T follicular helper cell (primary cell): Measurements from ENCODE around the gene SPECC1L.

Experiments used
- DNase-seq: peaks from one replicate; pipeline ENCODE4 v3.0.0-alpha.2; 2020; ENCODE audit warnings: low read depth

SPECC1L gene

GRCh38 chr22:24442352-24442744 is 171.7 kb downstream of the SPECC1L start:
- no peak for DNase-seq

GRCh38 chr22:24443668-24444067 is 173.0 kb downstream of the SPECC1L start:
- DNase-seq: no peak

- no peak for DNase-seq
Measured at GRCh38 chr22:24444251-24444650, 173.6 kb downstream of the SPECC1L start.

GRCh38 chr22:24444729-24445466 is 174.3 kb downstream of the SPECC1L start:
- no peak for DNase-seq

GRCh38 chr22:24445481-24446259 is 175.0 kb downstream of the SPECC1L start:
- no peak for DNase-seq

- no peak for DNase-seq
Measured at GRCh38 chr22:24446260-24446611, 175.6 kb downstream of the SPECC1L start.

GRCh38 chr22:24450610-24451009 is 180.0 kb downstream of the SPECC1L start:
- DNase-seq: no peak

GRCh38 chr22:24451162-24451561 is 180.5 kb downstream of the SPECC1L start:
- DNase-seq: no peak

- no peak for DNase-seq
Measured at GRCh38 chr22:24453853-24454252, 183.2 kb downstream of the SPECC1L start.

GRCh38 chr22:24455039-24455438 is 184.4 kb downstream of the SPECC1L start:
- no peak for DNase-seq

GRCh38 chr22:24455751-24456426 is 185.3 kb downstream of the SPECC1L start:
- DNase-seq: no peak

GRCh38 chr22:24457894-24458420 is 187.3 kb downstream of the SPECC1L start:
- DNase-seq: no peak

- no peak for DNase-seq
Measured at GRCh38 chr22:24459911-24460310, 189.3 kb downstream of the SPECC1L start.

GRCh38 chr22:24460418-24461089 is 189.9 kb downstream of the SPECC1L start:
- DNase-seq: no peak

- DNase-seq: no peak
Measured at GRCh38 chr22:24463071-24463760, 192.6 kb downstream of the SPECC1L start.

GRCh38 chr22:24465566-24465965 is 194.9 kb downstream of the SPECC1L start:
- DNase-seq: no peak

- no peak for DNase-seq
Measured at GRCh38 chr22:24465975-24466374, 195.3 kb downstream of the SPECC1L start.

GRCh38 chr22:24466716-24467328 is 196.2 kb downstream of the SPECC1L start:
- no peak for DNase-seq

- DNase-seq: no peak
Measured at GRCh38 chr22:24467340-24467739, 196.7 kb downstream of the SPECC1L start.
